Glomerular visceral epithelial cell (primary cell): ENCODE data around the gene SCN1B.
A peak's percentile ranks its signal among the peaks of the same experiment; 100 is the strongest.
"Not testable (repeated sequence)": the region's sequence is repeated elsewhere in the genome, so short reads cannot be mapped to it uniquely, and the experiment has no call there.

Experiments used
- DNase-seq: peaks from one replicate; pipeline ENCODE4 v3.0.0-alpha.2; 2016; ENCODE audit errors: extremely low spot score

The SCN1B gene

GRCh38 chr19:35000647-35001501 lies 29.4 kb upstream of the SCN1B start:
- peak; percentile 52 for DNase-seq

- no peak for DNase-seq
These were observed 28.2 kb upstream of the SCN1B start for GRCh38 chr19:35002037-35002535.

- no peak for DNase-seq
These were observed 25.6 kb upstream of the SCN1B start for GRCh38 chr19:35004517-35005255.

- no peak for DNase-seq
These were observed 24.9 kb upstream of the SCN1B start for GRCh38 chr19:35005256-35005977.

- DNase-seq = not testable (repeated sequence)
These were observed 24.3 kb upstream of the SCN1B start for GRCh38 chr19:35006007-35006341.

GRCh38 chr19:35006342-35006998 lies 23.8 kb upstream of the SCN1B start:
- peak; percentile 25 for DNase-seq

GRCh38 chr19:35006999-35007365 lies 23.3 kb upstream of the SCN1B start:
- DNase-seq = no peak

- not testable (repeated sequence) for DNase-seq
These were observed 22.8 kb upstream of the SCN1B start for GRCh38 chr19:35007427-35007826.

GRCh38 chr19:35008891-35009341 lies 21.4 kb upstream of the SCN1B start:
- DNase-seq = no peak

- DNase-seq = no peak
These were observed 20.6 kb upstream of the SCN1B start for GRCh38 chr19:35009424-35010415.

- DNase-seq = no peak
These were observed 19.1 kb upstream of the SCN1B start for GRCh38 chr19:35011091-35011689.

GRCh38 chr19:35011737-35012682 lies 18.3 kb upstream of the SCN1B start:
- DNase-seq = no peak

GRCh38 chr19:35013041-35013819 lies 17.0 kb upstream of the SCN1B start:
- peak; percentile 45 for DNase-seq

- no peak for DNase-seq
These were observed 16.2 kb upstream of the SCN1B start for GRCh38 chr19:35013820-35014754.

- DNase-seq = not testable (repeated sequence)
These were observed 15.5 kb upstream of the SCN1B start for GRCh38 chr19:35014774-35015173.

- no peak for DNase-seq
These were observed 14.9 kb upstream of the SCN1B start for GRCh38 chr19:35015270-35015953.
